BJ (cell line): ENCODE measurements around the gene MRPS16. TPM values are rescaled to one million over a fixed set of nuclear protein-coding genes. Genes with fewer than 3 reads are reported as not detected.

Source experiments
- CTCF ChIA-PET: fragments of 350-600 bp; formaldehyde crosslinking; extraction: SDS; loops from one replicate; lab custom pipeline; 2021; ENCODE audit warnings: antibody characterized with exemption, inconsistent platforms; lab: Yijun Ruan, JAX
- POLR2A ChIA-PET: fragments of 300-600 bp; sonication (Branson Sonifier 250); formaldehyde crosslinking; extraction: SDS; loops from one replicate; lab custom pipeline; 2021; ENCODE audit warnings: antibody characterized with exemption; lab: Charles Lee
- DNase-seq: peaks from one replicate; pipeline ENCODE4 v3.0.0-alpha.2; 2011; ENCODE audit warnings: low read depth
- H3K27me3 ChIP-seq: 2 replicates; pipeline ENCODE4 v1.6.0; 2011; ENCODE audit warnings: low read length; ENCODE audit not compliant: control insufficient read depth, insufficient read depth
- H3K36me3 ChIP-seq: 2 replicates; pipeline ENCODE4 v1.5.1; 2011; ENCODE audit warnings: low read length; ENCODE audit not compliant: control insufficient read depth, insufficient read depth
- H3K4me3 ChIP-seq: 2 replicates; pipeline ENCODE4 v1.5.1; 2011; ENCODE audit warnings: low read depth, mild to moderate bottlenecking, control low read depth, low read length
- polyA plus RNA-seq: library from polyadenylated mRNA; depleted of rRNA; stranded (reverse); fragments of >200 nt; gene quantifications from 2 replicates; pipeline ENCODE4 v1.2.3, GENCODE V29; 2011
- TF ChIP-seq, protein P1 (sequence below): IDR thresholded peaks from 2 replicates; pipeline ENCODE4 v1.5.1; 2011; ENCODE audit warnings: low read depth, mild to moderate bottlenecking, control low read depth, inconsistent platforms, low read length, moderate library complexity; ENCODE audit not compliant: insufficient read depth

Gene MRPS16
- polyA plus RNA-seq, 1 experiment, result 87.9 TPM

DNA sequence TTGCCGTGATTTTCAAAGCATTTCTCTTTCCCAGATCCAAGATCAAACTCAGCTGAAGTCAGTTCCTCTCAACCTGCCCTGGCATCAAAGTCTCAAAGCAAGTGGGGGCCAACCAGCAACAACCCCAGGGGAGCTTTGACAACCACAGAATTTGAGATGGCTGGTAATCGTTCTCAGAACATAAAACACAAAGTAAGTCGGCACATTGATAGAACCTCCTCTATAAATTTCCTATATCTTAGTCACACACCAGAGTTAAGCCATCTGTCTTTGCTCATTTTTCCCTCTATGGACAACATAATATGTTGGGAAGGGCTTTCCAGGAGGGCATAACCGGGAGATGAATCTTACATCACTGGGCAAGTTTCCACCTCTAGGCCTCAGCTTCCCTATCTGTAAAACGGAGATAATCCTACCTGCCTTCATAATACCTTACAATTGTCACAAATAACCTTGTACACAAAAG is 4.2 kb downstream of the MRPS16 start:
- no peak overlapping the region for H3K4me3 ChIP-seq
- no peak for DNase-seq
- TF ChIP-seq, protein P1, sequence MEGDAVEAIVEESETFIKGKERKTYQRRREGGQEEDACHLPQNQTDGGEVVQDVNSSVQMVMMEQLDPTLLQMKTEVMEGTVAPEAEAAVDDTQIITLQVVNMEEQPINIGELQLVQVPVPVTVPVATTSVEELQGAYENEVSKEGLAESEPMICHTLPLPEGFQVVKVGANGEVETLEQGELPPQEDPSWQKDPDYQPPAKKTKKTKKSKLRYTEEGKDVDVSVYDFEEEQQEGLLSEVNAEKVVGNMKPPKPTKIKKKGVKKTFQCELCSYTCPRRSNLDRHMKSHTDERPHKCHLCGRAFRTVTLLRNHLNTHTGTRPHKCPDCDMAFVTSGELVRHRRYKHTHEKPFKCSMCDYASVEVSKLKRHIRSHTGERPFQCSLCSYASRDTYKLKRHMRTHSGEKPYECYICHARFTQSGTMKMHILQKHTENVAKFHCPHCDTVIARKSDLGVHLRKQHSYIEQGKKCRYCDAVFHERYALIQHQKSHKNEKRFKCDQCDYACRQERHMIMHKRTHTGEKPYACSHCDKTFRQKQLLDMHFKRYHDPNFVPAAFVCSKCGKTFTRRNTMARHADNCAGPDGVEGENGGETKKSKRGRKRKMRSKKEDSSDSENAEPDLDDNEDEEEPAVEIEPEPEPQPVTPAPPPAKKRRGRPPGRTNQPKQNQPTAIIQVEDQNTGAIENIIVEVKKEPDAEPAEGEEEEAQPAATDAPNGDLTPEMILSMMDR, result no peak
- H3K27me3 ChIP-seq, result no peaks in the 10 kb centered on the region
- ChIA-PET CTCF (interaction anchor here (1.7 kb wide), 1 partner anchor 16 kb away, joined by 6 read pairs; no protein-coding TSS in a partner anchor), POLR2A (interaction anchor here (1.1 kb wide), 1 partner anchor 253 kb away, joined by 3 read pairs; no protein-coding TSS in a partner anchor)
- 0 out of 2 replicates have a peak, but pooled peaks cover 3% of the 10 kb centered on the region for H3K36me3 ChIP-seq

DNA sequence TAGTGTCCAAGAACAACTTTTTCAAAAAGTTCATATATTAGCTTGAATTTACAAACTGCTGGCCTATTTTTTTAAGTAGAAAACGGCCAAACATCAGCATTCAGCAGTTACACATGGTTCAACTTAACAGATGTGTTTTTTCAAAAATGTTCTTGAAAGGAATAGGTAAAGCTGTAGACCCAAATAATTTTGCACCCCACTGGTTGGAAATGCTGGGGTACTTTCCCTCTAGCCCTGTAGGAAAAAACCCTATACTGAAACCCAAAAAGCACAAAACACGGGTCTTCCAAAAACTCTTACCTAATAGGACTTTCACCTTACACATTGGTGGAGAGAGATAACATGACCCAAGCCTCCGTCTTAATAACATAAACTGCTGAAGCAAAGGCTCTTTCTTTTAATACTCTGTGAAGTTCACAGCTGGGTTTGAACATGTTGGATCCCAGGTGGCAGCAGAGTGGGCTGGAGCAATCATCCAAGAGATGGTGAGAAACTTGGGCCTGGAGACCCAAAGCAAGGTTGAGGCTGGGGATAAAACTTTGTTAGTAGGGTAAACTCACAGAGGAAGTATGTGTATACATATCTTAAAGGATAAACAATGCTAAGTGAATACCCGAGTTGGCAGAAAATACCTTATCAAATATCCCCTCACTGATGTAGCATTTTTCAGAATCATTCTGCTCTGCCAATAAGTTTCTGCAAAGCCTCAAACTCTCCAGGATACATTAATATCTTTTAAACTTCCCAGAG is 4.8 kb downstream of the MRPS16 start:
- ChIA-PET POLR2A (interaction anchor here (0.5 to 1.1 kb wide), 3 partner anchors 18 to 253 kb away, joined by 3 read pairs; no protein-coding TSS in a partner anchor), CTCF (interaction anchor here (0.9 to 1.7 kb wide), 2 partner anchors 16 to 30 kb away, joined by 3 to 6 read pairs; no protein-coding TSS in a partner anchor)
- H3K4me3 ChIP-seq, result peak overlapping the region; percentile 75
- peaks cover 4% of the 10 kb centered on the region; the same call in 1 of the 2 replicates for H3K36me3 ChIP-seq
- TF ChIP-seq, protein P1, result no peak
- no peaks in the 10 kb centered on the region for H3K27me3 ChIP-seq
- no peak for DNase-seq

DNA sequence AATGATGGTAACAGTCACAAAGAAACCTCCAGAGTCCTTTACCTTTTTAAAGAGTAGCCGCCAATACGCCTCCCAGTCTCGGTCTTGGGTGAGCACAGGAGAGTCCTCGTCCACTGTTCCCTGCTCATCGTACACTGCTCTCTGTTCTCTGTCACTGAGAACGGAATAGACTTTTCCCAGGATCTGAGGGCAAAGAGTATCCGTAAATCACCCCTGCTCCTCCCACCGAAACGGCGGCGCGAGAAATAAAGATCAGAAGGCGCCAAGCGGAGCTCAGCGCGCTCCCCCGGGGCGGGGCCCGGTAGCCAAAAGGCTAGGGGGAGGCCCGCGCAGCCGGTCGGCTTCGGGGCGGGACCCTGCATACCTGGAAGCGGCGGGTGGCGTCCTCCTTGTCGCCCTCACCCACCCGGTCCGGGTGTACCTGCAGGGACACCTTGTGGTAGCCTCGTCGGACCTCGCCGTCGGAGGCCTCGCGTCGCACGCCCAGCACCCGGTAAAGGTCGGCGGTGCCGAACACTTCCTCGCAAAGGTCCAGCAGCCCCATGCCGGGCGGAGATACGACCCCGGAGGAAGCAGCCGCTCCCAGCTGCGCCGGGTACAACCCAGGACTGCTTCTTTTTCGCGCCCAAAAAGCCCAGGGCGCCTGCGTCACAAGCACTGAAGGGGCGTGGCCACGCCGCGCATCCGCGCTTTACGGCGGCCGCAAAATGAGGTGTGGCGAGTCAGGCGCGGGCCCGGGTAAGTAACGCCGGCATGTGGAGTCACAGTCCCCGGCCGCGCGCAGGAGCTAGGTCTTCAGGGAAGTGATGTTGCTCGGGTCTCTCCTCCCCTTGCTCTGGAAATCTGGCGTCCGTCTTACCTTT is 5.6 kb downstream of the MRPS16 start, which contains the start of gene DNAJC9:
DNAJC9 (minus strand) TSS at position 610 of the 863 bp plus-strand sequence; CDS start at position 544, 66 bp downstream.
- ChIA-PET CTCF (interaction anchor here (0.9 to 1.7 kb wide), 3 partner anchors 17 to 30 kb away, joined by 3 to 6 read pairs (median 5); no protein-coding TSS in a partner anchor), POLR2A (interaction anchor here (0.5 to 1.1 kb wide), 4 partner anchors 19 to 254 kb away, joined by 3 to 4 read pairs (median 3); no protein-coding TSS in a partner anchor)
- Histone ChIP-seq H3K36me3 (peaks cover 4% of the 10 kb centered on the region; the same call in 1 of the 2 replicates), H3K4me3 (peak within 1 kb of the TSS; percentile 75), H3K27me3 (no peaks in the 10 kb centered on the region)
- TF ChIP-seq, protein P1, result no peak
- DNase-seq, result peak; percentile 55

DNA sequence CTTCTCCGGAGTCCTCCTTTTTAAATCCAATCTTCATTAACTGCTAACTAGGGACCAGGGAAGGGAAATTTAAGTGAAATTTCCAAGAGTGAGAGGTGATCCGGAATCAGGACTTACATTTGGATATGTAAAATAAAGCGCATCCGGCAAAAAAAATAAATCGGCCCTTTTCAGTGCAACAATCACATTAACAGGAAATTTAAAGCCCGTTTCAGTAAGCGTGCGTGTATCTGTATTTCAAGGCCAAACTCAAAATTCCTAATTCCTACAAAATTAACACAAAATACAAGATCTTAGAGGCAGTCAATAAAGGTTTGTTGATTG is 6.2 kb downstream of the MRPS16 start:
- Histone ChIP-seq H3K36me3 (peaks cover 4% of the 10 kb centered on the region; the same call in 1 of the 2 replicates), H3K4me3 (peak overlapping the region; percentile 75), H3K27me3 (no peaks in the 10 kb centered on the region)
- DNase-seq, result no peak
- POLR2A ChIA-PET, result no interaction called here
- CTCF ChIA-PET, result interaction anchor here (1.6 kb wide), 1 partner anchor 24 kb away, joined by 5 read pairs; no protein-coding TSS in a partner anchor
- TF ChIP-seq, protein P1, result no peak
